GM11168 (cell line): ENCODE measurements around the gene SNX6.
"Not testable (repeated sequence)": the region's sequence is repeated elsewhere in the genome, so short reads cannot be mapped to it uniquely, and the experiment has no call there.

Source experiments
- in situ Hi-C: fragments of 300-500 bp; cut with MboI; formaldehyde crosslinking; loops from one replicate; pipeline ENCODE4 v1.12.0; 2022; ENCODE audit warnings: low sequenced_read_pairs; ENCODE audit not compliant: unreplicated experiment

Gene SNX6

DNA sequence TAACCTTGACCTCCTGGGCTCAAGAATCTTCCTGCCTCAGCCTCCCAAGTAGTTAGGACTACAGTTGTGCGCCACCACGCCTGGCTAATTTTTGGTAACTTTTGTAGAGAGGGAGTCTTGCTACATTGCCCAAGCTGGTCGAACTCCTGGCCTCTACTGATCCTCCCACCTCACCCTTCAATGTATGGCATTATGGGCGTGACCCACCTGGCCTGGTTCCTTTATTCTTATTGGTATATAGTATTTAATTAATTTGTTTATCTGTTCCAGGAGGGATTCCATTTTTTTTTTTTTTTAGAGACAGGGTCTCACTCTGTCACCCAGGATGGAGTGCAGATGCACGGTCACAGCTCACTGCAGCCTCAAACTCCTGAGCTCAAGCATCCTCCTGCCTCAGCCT is 49.6 kb downstream of the SNX6 start:
- in situ Hi-C loops: no loop called here

DNA sequence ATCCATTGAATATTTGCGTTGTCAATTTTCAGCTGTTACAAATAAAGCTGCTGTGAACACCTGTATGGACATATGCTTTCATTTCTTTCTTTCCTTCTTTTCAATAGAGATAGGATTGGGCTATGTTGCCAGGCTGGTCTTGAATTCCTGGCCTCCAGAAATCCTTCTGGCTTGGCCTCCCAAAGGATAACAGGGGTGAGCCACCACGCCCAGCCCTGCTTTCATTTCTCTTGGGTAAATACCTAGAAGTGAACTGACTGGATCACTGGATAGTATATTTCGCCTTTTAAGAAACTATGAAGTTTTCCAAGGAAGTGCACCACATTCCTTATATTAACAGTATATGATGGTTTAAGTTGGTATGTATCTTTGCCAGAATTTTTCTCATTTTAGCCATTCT is 58.2 kb downstream of the SNX6 start:
- in situ Hi-C loops: no loop called here

DNA sequence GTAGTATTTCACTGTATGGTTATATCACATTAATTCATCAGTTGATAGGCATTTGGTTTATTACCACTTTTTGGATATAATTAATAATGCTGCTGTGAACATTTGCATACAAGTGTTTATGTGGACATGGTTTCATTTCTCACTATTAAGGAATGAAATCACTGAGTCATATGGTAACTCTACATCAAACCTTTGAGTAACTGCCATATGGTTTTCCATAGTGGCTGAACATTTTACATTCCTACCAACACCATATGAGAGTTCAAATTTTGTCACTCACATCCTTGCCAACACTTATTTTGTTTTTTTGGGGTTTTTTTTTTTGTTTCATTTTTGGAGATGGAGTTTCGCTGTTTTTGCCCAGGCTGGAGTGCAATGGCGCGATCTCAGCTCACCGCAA is 60.2 kb downstream of the SNX6 start:
- in situ Hi-C loops: no loop called here

DNA sequence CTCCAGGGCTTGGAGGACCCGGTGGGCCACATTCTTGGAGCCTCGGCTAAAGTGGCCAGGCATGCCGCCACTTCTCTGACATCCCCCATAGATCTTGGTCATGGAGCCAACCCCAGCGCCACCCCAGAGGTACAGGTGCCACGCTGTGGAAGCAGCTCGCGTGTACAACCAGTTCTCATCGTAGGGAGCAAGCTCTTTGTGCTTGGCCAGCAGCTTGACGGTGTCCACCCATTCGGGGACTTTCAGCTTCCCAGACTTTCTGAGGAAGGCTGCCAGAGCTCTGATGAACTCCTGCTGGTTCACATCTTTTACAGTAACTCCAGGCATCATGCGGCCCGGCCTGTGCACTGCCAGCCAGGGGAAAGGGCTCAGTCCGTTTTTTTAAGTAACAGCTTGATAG is 61.1 kb downstream of the SNX6 start:
- in situ Hi-C loops: no loop called here

DNA sequence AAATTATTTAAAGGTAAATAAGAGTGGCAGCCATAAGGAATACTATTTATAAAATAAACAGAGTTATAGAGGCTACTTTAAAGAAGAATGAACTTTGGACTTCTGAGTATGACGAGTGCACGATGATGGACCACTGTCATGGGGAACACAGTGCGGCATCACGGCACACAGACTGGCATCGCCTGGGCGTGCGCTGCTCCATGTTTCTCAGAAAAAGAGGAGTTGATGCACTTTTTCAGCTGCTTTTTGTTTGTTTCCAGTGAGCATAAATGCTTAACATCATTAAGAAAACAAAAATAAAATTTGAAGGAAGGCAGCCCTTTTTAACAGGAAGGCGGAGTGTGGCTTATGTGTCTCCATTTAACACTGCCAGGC is 67.2 kb downstream of the SNX6 start:
- in situ Hi-C loops: no loop called here

DNA sequence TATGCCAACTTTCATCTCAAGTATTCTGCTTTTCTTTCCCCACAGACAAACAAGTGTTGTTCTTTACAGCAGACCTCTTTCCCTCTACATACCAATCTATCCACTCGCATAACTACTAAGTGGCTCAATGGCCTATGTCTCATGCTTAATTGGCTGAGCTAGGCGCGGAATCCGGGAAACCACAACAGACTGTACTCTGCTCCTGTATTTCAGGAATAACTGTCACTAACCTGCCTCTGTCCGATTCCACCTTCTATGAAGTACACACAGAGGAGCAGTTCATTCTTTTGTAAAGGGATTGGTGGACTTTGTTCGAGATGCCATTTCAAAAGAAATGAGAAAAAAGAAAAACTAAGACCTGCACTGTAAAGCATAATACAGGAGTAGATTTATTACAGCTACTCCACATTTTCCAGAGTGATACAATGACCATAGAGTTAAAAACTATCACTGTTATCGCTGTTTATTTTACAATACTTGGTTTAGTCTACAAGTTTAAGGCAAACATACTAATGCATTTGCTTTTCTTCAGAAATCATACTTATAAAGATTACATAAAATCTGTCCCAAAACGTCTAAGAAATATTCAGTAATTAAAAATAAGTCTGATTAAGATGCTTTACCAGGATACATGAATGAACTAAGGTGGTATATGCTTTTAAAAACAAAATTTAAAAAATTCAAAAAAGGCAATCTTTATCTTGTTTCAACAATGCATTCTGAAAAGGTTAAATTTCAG is 67.7 kb downstream of the SNX6 start:
- in situ Hi-C loops: not testable (repeated sequence)

DNA sequence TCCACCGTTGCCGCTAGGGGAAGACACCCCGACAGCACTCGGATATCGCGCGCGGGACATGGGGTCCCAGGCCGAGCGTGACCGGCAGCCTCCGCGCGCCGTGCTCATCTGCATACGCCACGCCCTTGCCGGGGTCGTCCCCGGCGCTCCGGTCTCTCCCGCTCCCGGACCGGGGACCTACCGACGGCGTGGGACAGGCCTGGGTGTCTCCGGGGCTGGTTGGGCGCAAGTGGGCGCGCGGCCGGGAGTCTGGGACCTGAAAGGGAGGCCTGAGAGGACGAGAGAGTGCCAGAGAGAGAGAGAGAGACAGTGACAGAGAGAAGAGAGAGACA is 73.5 kb downstream of the SNX6 start:
- in situ Hi-C loops: not testable (repeated sequence)

DNA sequence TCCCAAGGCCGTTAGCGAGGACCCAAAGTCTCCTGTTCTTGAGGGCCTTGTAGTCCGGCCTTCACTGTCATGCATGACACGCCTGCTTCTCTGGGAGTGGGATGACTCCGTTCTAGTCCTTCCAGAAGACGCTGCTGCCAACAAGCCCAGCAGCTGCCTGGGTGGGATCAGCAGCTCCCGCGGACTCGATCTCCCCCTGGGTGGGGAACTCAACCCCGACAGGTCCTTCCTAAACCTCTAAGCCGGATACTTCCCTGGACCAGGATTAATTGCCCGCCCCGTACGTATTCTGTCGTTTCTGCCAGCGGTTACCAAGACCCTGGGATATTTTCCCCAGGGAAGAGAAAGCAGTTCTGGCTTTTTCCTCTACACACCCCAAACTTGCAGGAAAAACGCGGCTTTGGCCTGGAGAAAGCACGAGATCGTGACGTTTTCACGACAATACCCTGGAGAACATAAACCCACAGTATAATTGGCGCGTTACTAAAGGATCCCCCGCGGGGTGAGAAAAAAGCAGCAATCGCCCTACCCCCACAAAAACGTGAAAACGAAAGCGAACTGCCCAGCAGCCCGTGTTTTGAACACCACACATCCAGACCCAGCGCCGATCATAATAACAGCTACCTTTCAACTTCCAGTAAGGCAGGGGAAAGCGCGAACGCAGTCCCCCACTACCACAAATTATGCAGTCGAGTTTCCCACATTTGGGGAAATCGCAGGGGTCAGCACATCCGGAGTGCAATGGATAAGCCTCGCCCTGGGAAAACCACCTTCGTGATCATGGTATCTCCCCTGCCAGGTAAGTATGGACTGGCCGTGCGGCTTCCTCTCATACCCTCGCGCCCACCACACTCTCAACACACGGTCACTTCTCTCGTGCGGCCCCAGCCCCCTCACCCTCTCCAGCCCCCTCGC is 74.1 kb downstream of the SNX6 start:
- in situ Hi-C loops: not testable (repeated sequence)

DNA sequence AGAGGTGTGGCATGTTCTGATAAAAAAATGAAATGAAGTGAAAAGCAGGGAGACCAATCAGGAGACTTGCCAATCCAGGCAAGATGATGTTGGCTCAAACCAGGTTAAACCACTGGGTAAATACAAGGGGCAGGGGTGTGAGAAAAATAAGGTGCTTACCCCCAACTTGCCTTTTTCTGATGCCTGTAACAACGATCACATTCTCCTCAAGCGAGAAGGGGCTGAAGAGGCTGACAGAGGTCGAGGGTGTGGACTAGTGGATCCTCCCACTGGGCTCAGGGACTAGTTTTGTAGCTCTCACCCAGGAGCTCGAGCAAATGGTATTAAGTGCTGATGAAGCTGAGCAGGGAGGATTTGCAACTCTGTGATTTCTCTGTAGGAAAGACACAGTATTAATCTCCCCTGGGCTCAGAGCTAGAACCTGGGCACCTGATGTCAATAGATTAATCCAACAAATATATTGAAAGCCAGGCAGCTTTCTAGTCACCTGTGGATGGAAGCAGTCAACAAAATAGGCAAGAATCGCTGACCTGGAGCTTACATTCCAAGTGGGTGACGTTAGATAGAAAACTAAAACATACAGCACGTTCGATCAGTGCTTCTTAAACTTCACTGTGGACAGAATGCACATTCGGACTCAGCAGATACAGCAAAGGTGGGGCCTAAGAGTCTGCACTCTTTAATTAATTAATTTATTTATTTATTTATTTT is 75.3 kb downstream of the SNX6 start:
- in situ Hi-C loops: no loop called here

DNA sequence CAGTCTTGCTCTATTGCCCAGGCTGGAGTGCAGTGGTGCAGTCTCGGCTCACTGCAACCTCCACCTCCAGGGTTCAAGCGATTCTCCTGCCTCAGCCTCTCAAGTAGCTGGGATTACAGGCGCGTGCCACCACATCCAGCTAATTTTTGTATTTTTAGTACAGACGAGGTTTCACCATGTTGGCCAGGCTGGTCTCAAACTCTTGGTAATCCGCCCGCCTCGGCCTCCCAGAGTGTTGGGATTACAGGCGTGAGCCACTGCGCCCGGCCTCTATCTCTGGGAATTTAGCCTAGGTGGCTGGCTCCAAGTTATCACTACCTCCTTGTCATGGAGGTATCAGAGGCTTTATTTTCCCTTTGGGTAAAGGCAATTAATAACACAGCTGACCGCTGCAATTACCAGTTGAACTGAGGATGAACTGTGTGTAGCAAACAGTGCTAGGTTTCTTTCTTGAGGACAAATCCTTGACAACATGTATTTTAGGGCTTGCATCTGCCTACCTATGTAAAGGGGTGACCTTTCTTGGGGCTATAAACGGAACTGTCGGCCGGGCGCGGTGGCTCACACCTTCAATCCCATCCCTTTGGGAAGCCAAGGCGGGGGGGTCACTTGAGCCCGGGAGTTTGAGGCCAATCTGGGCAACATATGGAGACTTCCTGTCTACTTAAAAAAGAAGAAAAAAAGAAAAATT is 80.5 kb downstream of the SNX6 start:
- in situ Hi-C loops: not testable (repeated sequence)

DNA sequence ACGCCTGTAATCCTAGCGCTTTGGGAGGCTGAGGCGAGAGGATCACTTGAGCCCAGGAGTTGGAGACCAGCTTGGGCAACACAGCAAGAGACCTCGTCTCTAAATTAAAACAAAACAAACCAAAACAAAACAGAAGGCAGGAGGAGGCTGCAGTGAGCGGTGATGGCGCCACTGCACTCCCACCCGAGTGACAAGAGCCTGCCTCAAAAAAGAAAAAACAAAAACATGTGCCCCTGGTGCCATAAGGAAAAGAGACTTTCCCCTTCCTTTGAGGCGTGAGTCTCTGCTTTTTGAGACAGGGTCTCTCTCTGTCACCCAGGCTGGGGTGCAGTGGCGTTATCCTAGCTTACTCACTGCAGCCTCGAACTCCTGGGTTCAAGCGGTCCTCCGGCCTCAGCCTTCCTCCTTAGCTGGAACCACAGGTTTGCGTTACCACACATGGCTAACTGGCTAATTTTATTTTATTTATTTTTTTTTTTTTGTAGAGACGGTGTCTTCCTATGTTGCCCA is 81.4 kb downstream of the SNX6 start:
- in situ Hi-C loops: no loop called here

DNA sequence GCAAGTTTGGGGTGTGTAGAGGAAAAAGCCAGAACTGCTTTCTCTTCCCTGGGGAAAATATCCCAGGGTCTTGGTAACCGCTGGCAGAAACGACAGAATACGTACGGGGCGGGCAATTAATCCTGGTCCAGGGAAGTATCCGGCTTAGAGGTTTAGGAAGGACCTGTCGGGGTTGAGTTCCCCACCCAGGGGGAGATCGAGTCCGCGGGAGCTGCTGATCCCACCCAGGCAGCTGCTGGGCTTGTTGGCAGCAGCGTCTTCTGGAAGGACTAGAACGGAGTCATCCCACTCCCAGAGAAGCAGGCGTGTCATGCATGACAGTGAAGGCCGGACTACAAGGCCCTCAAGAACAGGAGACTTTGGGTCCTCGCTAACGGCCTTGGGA is 82.8 kb downstream of the SNX6 start:
- in situ Hi-C loops: not testable (repeated sequence)

DNA sequence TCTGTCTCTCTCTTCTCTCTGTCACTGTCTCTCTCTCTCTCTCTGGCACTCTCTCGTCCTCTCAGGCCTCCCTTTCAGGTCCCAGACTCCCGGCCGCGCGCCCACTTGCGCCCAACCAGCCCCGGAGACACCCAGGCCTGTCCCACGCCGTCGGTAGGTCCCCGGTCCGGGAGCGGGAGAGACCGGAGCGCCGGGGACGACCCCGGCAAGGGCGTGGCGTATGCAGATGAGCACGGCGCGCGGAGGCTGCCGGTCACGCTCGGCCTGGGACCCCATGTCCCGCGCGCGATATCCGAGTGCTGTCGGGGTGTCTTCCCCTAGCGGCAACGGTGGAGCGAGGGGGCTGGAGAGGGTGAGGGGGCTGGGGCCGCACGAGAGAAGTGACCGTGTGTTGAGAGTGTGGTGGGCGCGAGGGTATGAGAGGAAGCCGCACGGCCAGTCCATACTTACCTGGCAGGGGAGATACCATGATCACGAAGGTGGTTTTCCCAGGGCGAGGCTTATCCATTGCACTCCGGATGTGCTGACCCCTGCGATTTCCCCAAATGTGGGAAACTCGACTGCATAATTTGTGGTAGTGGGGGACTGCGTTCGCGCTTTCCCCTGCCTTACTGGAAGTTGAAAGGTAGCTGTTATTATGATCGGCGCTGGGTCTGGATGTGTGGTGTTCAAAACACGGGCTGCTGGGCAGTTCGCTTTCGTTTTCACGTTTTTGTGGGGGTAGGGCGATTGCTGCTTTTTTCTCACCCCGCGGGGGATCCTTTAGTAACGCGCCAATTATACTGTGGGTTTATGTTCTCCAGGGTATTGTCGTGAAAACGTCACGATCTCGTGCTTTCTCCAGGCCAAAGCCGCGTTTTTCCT is 83.4 kb downstream of the SNX6 start:
- in situ Hi-C loops: not testable (repeated sequence)

DNA sequence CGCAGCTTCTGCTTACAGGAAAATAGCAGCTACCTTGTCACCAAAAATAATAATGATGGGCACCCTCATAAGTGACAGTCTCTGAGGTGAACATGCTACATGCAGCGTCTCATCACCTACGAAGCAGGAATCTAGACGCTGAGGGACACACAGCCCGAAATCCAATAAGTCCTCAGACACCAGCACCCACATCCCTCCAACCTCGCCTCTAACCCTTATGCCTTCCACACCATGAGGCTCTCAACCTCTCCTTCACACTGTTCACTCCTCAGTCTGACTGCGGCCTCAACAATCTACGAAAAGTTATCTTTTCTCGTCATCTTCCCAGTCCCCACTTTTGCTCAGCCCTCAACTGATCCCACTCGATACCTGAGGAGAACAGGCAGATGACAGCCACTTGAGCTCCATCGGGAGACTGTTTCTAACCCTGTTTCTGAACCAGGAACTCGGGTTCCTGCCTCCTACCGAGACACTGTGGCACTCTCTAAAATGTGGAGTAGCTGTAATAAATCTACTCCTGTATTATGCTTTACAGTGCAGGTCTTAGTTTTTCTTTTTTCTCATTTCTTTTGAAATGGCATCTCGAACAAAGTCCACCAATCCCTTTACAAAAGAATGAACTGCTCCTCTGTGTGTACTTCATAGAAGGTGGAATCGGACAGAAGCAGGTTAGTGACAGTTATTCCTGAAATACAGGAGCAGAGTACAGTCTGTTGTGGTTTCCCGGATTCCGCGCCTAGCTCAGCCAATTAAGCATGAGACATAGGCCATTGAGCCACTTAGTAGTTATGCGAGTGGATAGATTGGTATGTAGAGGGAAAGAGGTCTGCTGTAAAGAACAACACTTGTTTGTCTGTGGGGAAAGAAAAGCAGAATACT is 89.5 kb downstream of the SNX6 start:
- in situ Hi-C loops: not testable (repeated sequence)

DNA sequence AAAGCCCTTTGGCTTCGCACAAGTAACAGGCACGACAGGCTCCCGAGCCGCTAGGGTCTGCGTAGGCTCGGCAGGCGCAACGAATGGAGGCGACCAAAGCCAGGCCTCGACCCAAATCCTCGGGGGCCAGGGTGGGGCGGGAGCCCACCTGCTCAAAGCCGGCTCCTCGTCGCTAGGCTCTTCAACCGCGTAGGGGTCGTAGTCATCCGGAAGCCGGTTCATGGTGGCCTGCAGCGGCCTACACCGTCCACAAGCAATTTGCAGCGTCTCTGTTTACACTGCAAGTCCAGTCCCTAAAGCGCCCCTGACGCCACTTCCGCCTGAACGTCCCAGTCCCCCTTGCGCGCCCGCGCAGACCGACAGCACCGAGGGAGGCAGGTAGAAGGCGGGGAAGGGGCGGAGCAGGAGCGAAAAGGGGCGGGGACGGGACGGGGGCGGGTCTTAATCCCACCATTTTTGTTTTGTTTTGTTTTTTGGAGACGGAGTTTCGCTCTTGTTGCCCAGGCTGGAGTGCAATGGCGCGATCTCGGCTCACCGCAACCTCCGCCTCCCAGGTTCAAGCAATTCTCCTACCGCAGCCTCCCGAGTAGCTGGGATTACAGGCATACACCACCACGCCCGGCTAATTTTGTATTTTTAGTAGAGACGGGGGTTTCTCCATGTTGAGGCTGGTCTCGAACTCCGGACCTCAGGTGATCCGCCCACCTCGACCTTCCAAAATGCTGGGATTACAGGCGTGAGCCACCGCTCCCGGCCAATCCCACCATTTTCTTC is 90.4 kb downstream of the SNX6 start, which contains the start of gene EAPP:
EAPP (minus strand) TSS at position 295 of the 774 bp plus-strand sequence; CDS start at position 222, 73 bp downstream.
- in situ Hi-C loops: no loop called here

DNA sequence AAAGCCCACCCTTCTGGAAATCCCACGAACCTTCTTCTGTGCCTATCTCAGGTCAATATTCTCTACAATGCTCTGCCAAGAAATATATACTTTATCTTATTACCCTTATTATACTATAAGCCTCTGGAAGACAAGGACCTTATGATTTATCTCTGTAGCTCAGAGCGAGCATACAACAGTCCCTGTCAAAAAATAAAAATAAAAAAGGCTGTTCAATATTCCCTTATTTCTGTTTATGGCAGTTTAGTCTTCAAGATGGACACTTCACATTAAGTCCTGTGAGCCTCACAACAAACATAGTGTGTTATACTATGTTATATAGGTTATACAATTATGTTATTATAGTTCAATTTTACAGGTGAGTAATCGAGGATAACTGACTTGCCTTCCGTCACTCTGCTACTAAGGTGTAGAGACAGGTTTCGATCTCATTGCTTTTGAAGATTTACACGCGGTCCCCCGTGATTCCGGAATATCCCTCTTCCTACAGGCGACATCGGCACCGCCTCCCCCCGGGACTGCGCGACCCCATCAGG is 91.0 kb downstream of the SNX6 start:
- in situ Hi-C loops: no loop called here

DNA sequence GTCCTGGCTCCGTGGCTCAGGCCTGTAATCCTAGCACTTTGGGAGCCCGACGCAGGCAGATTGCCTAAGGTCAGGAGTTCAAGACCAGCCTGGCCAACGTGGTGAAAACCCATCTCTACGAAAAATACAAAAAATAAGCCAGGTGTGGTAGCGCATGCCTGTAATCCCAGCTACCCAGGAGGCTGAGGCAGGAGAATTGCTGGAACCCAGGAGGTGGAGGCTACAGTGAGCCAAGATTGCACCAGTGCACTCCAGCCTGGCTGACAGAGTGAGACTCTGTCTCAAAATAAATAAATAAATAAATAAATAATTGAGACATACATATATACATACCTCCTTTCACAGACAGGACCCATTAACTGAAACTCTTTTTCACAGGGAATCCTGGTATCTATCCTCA is 91.9 kb downstream of the SNX6 start:
- in situ Hi-C loops: not testable (repeated sequence)
